Stimulated activated CD8-positive, alpha-beta memory T cell treated with anti-CD3 and anti-CD28 coated beads, Interleukin-2, amount 100 ng/mL, for 1 hour (primary cell): ENCODE data around the gene IL4I1.

Source experiments
- DNase-seq, 2 donors: peaks; one replicate each; pipeline ENCODE4 v3.0.0-alpha.2; 2020; ENCODE audit warnings: low read depth in 2 of 2

The IL4I1 gene

DNA sequence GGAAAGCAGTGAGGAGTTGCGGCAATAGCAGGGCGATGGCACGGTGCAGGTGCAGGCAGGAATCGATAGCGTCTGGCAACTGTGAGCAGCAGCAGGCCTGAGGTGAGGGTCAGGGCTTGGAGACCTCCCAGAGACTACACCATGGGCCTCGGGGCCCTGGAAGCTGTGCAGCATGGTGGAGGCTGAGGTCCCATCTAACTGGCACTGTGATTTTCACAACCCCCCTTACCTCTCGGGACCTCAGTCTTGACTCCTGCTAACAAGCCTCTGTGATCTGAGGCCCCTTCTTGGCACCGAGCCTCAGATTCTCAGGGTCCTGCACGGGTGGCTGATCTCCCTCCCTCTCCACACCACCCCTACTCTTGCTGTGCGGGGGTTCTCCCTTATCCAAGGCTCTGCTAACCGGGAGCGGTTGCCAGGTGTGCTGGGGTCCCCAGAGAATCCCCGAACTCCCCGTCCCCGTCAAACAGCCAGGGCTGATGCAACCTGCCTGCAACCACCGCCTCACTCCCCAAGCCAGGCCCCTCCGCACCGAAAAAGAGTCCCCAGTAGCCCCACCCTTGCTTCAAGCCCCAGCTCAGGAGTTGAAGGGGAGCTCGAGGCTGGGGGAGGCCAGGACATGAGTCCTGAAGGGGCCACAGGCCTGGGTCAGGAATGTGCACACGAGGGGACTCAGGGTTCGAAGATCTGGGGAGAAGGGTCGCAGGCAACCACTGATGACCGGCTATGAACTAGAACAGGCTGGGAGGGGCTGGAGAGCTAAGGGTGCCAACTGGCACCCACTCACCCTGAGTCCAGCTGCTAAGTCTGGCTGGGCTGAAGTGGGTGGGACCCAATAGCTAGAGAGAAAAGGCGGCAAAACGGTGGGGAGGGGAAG lies 27.6 kb upstream of the IL4I1 start:
- no peak for DNase-seq

DNA sequence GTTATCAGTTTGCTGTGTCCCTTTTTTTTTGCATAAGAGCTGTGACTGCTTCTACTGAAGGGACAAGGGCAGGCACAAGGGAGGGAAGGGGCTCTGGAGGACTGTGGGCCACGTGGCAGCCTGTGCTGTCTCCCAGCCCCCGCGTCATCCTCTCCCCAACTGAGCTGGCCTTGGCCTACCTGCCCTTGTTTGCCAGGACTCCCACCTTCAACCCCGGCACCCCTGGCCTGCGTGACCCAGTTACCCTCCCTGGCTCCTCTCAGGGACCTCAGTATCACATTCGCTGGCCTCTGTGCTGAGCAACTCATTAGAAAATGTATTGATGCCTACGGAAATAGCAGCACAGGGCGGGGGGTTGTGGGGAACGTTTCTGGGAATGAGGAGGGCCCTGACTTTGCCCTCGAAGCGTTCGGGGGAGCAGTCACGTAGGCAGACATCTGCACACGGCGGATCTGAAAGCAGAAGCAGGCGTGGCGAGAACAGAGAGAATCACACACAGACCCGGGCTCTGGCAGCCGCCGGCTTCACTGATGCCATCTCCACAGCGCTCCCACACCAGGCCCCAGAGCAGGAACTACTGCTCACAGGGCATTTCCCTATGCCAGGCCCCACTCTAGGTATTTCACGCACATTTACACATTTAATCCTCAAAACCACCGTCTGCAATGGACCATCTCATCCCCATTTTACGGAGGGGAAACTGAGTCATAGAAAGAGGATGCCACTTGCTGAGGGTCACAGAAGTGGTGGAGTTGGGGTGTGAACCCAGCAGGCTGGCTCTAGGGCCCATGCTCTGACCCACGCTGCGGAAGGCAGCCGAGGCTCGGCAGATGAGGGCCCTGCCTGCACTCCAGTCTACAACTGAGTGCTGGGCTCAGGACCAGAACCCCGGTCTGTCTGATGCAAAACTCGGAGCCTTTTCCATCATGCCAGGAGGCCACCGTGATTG lies 26.6 kb upstream of the IL4I1 start:
- no peak for DNase-seq

DNA sequence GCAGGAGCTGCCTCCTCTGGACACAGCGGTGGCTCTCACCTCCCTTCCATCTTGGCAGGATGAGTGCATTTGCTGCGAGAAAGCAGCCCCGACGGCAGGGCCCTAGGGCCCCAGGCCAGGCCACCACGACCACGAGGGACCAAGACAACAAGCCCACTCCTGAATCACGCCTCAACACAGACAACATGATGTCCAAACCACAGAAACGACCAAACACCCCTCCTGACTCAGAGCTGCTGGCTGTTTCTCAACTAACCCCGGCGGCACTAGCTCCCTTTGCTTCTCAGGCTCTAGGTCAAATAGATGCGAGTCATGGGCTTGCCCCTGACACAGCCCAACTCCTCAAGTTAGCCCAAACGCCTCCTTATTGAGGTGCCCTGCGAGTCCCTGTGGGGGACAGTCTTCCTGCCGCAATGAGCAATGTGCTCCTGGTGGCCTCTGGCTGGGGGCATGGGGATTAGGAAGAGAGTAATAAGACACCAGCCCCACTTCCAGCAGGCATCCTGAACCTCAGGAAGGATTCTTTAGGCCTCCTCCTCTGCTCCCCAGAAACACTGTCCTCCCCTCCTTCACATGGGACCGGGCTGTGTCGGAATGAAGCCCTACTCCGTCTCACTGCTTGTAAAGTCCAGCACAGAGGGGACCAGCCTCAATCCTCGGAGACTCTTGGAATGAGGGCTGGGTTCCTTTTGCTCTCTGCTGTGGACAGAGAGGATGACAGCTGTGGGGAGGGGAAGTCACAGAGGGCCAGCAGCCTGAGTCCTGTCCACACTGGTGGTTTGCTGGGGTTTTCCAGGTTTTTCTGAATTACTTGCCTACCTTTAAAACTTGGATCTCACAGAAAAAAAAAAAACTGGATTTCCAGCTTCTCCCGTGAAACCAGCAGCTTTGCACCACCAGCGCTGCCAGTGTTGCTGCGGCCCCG lies 25.4 kb upstream of the IL4I1 start:
- no peak for DNase-seq

DNA sequence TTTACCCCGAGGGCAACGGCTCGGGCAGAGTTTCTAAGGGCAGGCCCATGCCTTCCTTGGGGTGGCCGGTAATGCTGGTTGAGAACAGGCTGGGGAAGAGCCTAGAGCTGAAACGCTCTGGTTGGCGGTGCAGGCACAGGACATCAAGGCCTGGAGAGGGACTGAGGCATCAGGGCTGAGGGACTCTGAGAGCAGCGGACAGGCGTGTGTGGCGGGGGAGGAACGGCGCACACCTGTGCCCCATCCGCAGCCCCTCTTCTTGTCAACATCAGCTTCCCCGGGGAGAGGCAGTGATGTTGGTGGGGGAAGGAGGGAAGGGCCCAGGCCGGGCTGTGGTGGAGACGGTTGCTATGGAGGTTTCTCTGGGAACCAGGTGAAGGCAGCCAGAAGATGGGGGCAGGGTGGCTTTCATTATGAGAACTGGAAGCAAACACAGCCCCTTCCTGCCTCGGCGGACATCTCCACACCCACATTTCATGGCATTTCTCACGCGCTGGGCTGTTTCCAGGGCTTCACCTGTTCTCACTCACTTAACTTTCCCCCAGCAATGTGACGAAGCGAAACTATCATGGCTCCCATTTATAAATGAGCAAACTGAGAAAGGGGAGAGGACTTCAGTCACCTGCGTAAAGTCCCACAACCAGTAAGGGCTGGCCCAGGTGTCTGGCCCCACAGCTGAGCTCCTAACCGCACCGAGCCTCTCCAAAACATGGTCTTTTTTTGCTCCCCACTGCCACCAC lies 24.1 kb upstream of the IL4I1 start:
- DNase-seq, result no peak

DNA sequence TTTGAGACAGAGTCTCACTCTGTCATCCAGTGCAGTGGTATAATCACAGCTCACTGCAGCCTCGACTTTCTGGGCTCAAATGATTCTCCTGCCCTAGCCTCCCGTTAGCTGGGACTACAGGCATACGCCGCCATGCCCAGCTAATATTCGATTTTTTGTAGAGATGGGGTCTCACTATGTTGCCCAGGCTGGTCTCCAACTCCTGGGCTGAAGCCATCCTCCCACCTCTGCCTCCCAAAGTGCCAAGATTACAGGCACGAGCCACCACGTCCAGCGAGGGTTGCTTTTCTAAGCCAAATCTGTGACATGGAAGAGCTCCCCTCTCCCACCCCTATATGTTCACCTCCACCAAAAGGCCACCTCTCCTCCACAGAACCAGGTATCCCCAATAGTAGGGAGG lies 21.4 kb upstream of the IL4I1 start:
- DNase-seq, result no peak

DNA sequence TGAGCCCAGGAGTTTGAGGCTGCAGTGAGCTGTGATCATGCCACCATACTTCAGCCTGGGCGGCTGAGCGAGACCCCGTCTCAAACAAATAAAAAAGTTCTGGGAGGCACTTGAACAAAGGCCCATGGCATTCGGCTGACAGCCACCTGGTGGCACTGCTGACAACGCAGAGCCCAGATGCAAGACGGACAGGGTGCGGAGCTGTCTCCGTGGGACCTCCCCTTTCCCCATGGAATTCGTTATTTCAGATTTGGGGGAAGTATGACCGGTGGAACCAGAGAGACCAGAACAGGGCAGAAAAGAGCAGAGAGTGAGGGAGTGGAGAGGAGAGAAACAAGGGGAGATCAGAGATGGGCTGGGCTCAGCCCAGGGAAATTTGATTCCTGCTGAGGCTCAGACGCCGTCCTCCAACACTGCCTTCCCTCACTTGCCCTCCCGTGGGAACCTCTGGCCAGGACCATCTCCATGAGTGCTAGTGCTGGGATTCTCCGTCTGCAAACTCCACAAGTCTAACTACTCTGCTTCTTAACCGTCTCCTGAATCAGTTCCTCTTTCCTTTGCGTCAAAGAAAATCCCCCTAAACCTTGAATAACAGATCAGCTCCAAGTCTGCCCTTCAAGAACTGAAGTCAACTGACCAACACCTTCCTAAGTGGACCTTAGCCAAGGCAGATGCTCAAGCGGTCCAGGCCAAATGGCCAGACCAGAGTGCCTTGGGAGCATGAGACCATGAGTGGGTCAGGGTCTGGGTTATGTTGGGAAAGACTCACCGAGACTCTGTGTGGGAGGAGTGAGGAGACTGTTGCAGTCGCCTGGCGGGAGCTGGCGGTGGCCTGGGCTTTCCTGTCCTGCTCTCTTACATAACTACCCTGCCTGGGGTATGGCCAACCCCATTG lies 20.4 kb upstream of the IL4I1 start:
- DNase-seq, result no peak

DNA sequence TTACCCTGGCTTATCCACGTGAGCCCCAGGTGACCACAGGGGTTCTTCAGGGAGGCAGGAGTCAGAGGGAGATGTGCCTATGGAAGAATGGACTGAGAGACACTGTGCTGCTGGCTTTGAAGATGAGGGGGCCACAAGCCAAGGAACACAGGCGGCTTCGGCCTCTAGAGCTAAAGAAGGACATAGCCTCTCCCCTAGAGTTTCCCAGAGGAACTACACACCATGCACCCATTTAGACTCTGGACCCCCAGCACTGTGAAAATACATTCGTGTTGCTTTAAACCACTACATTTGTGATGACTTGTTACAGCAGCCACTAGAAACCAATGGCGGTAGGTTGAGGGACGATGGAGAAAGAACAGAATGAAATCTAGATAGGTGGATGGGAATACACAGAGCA lies 18.6 kb upstream of the IL4I1 start:
- DNase-seq, result no peak

DNA sequence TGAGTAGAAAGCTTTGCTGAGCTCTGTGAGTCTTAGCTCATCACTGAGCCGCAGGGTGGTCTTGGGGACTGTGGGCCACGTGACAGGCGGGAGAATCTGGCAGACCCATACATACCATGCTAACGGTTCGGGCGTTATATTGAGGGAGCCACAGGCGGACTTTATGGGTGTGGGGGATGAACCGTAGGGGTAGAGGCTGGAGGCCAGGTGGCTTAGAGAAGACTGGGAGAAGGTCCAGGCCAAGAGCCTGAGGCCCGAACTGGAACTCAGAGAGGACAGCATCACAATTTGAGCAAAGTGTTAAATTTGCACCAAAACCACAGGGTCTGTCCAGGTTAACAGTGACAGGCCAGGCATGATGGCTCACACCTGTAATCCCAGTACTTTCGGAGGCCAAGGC lies 17.0 kb upstream of the IL4I1 start:
- no peak for DNase-seq

DNA sequence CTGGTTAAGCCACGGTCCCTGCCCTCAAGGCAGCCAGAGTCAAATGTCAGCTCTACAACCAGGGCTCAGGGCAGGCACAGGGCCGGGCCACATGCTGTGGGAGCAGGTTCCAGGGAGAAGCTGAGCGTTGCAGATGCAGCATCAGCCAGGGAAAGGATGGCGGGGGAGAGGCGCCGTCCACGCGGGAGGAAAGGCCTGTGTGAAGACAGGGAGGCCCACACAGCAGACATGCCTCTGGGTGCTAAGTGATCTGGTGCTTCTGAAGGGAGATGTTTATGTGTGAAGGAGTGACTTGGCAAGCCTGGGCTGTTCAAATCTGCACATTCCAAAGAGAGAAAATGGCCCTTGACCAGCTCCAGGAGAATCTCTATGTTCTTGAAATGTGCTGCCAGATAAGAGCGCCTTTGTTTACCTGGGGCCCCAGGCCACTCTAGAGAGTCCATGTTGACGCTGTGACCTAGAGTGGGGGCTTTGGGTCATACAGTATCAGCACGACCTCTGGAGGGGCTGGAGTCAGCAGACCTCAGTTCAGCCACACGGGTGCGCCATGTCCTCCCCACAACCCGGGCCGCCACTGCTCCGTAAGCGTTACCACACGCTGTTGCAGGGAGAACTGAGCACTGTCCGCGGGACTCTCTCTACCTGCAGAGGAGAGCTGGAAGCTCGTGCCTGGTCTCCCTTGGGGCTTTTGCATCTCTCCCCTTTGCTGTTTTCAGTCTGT lies 16.4 kb upstream of the IL4I1 start:
- DNase-seq, result no peak

DNA sequence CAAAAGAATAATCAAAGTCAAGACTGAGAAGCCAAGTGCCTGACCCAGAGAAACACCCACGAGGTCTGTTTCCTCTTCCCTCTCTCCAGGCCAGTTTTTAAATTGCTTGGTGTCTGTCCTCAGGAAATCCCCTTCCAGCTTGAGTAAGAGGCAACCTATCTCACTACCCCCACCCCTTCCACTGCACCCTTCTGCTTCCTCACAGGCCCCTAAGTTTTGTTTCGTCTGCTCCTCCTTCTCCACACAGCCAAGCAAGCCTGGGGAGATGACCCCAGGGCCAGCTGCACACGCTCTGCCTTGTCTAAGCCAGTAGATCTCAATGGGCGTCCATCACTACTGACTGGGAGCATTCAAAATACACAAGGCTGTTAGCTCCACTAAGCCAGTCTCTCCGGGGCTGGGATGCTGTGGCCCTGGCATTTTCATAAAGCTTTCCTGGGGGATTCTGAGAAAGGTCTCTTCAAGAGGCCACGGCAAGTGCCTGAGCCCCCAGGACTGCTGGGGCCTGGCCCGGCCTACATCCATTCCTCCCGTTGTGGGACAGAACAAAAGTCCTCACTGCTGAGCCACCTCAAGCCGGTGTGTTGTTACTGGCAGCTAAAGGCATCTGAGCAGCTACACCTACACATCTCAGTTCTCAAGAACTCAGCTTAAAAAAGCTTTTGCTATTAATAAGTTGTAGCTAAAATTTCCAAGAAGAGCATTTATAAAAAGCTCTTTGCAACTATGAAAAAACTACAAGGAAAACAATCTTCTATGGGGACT lies 14.9 kb upstream of the IL4I1 start:
- DNase-seq, result no peak

DNA sequence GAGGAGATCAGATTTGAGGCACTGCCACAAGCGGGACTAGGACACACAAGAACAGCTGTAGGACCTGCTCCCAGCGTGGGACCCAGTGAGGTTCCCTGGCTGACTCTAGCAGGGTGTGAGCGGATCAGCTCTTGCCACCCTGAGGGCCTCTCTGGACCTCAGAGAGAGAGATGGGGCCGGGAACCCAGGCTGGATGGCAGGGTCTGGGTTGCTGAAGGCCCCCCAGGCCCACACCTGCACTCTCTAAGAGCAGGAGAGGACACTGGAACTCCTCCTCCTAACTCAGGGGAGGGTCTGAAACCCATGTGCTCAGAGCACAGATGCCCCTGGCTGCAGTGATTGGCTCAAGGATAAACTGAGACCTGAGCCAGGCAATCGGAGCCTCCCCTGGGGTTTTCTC lies 13.5 kb upstream of the IL4I1 start:
- DNase-seq, result no peak

DNA sequence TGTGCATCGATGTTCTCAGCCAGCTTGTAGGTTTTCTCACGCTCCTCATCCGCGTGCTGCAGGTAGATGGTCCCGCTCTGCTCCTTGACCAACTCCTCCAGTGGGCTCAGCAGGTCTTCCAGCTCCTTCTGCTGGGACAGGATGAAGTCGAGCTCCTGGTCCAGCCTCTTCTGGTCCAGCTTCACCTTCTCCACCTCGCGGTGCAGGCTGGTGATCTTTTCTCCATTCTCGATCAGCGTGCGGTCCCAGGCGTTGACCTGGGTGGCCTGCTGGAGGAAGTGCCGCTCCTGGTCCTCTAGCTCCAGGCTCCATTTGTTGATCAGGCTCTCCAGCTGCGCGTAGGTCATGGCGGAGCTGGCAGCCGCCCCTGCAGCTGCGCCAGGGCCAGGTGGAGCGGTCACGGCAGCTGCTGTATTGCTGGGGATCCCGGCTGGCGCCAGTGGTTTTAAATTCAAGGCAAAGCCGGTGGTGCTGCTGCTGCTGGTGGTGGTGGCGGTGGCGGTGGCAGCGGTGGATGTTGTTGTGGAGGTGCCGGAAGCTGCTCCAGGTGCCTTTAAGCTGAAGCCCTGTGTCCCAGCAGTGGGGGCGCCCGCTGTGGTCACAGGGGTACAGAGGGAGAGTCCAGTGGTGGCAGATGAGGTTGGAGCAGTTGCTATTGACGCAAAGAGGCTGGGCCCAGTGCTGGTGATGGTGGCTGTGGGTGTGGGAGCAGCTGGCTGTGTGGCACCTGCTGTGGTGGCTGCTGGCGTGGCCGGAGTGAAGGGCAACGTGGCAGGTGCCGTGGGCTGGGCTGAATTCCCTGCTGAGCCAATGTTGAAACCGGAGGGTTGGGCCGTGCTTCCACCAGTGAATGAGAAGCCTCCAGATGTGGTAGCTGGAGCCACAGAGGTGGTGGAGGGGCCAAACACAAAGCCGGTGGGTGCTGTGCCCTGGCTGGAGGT lies 12.1 kb upstream of the IL4I1 start:
- DNase-seq, result no peak

DNA sequence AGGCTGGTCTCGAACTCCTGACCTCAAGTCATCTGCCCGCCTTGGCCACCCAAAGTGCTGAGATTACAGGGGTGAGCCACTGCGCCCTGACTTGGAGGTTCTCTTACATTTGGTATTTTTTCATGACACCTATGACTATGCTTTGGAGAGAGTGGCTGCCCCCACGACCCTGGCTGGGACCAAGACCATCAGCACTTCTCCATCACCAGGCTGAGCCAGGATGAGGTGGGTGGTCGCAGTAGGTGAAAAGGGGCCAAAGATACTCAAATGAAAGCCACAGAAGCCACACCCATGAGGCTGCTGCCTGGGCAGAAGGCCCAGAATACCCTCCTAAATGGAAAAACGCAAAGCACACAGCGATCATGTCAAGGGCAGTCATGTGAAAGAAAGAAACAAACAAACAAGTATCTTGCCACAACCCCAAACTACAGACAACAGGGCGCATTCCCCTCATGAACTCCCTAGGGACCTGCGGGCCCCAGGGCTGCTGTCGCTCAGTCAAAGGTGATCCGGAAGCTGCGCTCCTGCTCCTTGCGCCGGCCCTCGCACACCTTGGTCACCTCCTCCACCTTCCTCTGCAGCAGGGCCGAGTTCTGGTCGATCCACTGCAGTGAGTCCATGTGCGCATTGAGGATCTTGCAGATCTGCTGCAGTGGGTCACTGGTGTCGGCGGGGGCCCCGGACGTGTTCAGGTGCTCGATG lies 11.2 kb upstream of the IL4I1 start:
- DNase-seq, result no peak

DNA sequence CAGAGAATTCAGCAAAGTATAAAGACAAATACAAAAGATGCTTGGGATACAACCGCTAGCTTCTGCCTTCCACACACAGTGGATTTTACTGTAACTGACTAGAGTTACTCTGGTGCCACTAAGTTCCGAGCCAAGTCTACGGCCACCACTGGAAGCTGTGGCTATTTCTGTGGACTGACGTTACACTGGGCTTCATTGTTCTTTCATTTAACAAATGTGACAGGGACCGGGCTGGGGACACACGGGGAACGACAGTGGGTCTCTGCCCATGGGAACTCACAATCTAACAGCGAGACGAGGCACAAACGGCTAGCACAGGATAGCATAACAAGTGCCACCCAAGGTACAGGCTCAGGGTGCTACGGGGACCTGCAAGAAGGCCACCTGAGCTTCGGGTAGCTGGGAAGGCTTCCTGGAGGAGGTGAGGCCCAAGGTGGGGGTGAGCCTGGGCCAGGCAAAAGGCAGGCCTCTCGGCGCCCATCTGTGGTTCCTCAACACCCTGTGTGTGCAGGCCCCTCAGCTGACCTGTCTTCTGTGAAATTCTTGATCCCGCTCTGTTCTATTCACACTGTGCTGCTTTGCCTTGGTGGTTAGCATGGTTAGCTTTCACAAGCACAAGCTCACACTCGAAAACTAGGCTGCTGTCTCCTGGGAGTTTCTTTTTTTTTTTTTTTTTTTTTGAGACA lies 10.3 kb upstream of the IL4I1 start:
- no peak for DNase-seq

DNA sequence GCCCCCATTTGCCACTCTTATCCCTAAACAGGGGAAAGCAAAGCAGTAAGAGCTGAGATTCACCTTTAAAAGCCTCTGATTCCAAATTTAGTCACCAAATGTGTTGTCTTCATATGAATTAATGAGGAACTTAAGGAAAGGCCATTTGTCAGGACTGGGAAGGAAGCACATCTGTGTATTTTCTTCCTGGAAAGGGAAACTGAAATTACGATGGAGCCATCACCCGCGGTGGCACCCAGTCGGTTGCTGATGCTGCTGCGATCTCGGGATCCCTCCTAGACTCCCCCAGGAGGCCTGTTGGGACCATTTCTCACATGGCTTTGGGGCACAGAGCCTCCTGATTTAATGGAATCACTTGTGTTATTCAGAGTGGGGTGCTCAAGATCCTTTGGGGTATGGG lies 7.4 kb upstream of the IL4I1 start:
- DNase-seq, result no peak
